ENCODE data around the gene RUSF1.

GRCh38 chr16:31489616-31490584, 18.3 kb downstream of the RUSF1 start:
- TF ChIP-seq EP300 (IDR thresholded peaks at IDR 0.05; ENCODE audit: borderline replicate concordance) (no peak), TAF1 (IDR thresholded peaks at IDR 0.05; ENCODE audit: low read depth) (no peak), RAD21 (IDR thresholded peaks at IDR 0.05; ENCODE audit: low read depth) (no peak), CEBPB (IDR thresholded peaks at IDR 0.05) (no peak), REST (IDR thresholded peaks at IDR 0.05; ENCODE audit: low read depth) (no peak), FOXM1 (IDR thresholded peaks at IDR 0.05; ENCODE audit: borderline replicate concordance, low read depth) (no peak), TCF12 (IDR thresholded peaks at IDR 0.05; ENCODE audit: low read depth) (no peak), EGR1 (IDR thresholded peaks at IDR 0.05) (no peak), TEAD4 (IDR thresholded peaks at IDR 0.05) (no peak), NFIC (IDR thresholded peaks at IDR 0.05) (no peak), CREB1 (IDR thresholded peaks at IDR 0.05; ENCODE audit: low read depth) (no peak), MAX (IDR thresholded peaks at IDR 0.05) (no peak), USF1 (IDR thresholded peaks at IDR 0.05) (no peak), ZBTB7A (IDR thresholded peaks at IDR 0.05; ENCODE audit: low read depth) (no peak)

Measured in Ishikawa (cell line).